Measurements from ENCODE around the gene SLC46A3. TPM values are rescaled to one million over a fixed set of nuclear protein-coding genes. Genes with fewer than 3 reads are reported as not detected.

The SLC46A3 gene
- total RNA-seq, 1 donor from 2014 or later, result 3.5 TPM

- H3K36me3 Mint-ChIP-seq (ENCODE audit: insufficient read depth), result no peaks in the 10 kb centered on the region
- DNase-seq (ENCODE audit: low spot score, unreplicated experiment), result no peak
- H3K27me3 Mint-ChIP-seq, result peaks cover 3% of the 10 kb centered on the region
- H3K27ac Mint-ChIP-seq, result no peak overlapping the region
- H3K4me3 Mint-ChIP-seq (ENCODE audit: low read depth), result no peak overlapping the region
- no peak for TF ChIP-seq CTCF (IDR thresholded peaks at IDR 0.05; ENCODE audit: unreplicated experiment)
- peaks cover 6% of the 10 kb centered on the region for H3K4me1 Mint-ChIP-seq (ENCODE audit: low read depth)
- no peaks in the 10 kb centered on the region for H3K9me3 Mint-ChIP-seq (ENCODE audit: low read depth)
Observed at GRCh38 chr13:28750187-28751045, 31.6 kb upstream of the SLC46A3 start.

GRCh38 chr13:28747851-28748250, 29.1 kb upstream of the SLC46A3 start:
- Mint-ChIP-seq H3K36me3 (ENCODE audit: insufficient read depth) (no peaks in the 10 kb centered on the region), H3K27ac (no peak overlapping the region), H3K9me3 (ENCODE audit: low read depth) (no peaks in the 10 kb centered on the region), H3K4me1 (ENCODE audit: low read depth) (peaks cover 4% of the 10 kb centered on the region), H3K27me3 (peaks cover 8% of the 10 kb centered on the region), H3K4me3 (ENCODE audit: low read depth) (no peak overlapping the region)
- no peak for TF ChIP-seq CTCF (IDR thresholded peaks at IDR 0.05; ENCODE audit: unreplicated experiment)
- no peak for DNase-seq (ENCODE audit: low spot score, unreplicated experiment)

- no peak for DNase-seq (ENCODE audit: low spot score, unreplicated experiment)
- Mint-ChIP-seq H3K36me3 (ENCODE audit: insufficient read depth) (no peaks in the 10 kb centered on the region), H3K4me1 (ENCODE audit: low read depth) (peaks cover 4% of the 10 kb centered on the region), H3K27ac (no peak overlapping the region), H3K4me3 (ENCODE audit: low read depth) (no peak overlapping the region), H3K27me3 (peaks cover 8% of the 10 kb centered on the region), H3K9me3 (ENCODE audit: low read depth) (no peaks in the 10 kb centered on the region)
- no peak for TF ChIP-seq CTCF (IDR thresholded peaks at IDR 0.05; ENCODE audit: unreplicated experiment)
Observed at GRCh38 chr13:28746287-28746612, 27.5 kb upstream of the SLC46A3 start.

GRCh38 chr13:28744656-28745055, 25.9 kb upstream of the SLC46A3 start:
- no peak overlapping the region for H3K27ac Mint-ChIP-seq
- H3K27me3 Mint-ChIP-seq, result peaks cover 8% of the 10 kb centered on the region
- DNase-seq (ENCODE audit: low spot score, unreplicated experiment), result no peak
- no peak for TF ChIP-seq CTCF (IDR thresholded peaks at IDR 0.05; ENCODE audit: unreplicated experiment)
- H3K4me3 Mint-ChIP-seq (ENCODE audit: low read depth), result no peak overlapping the region
- H3K4me1 Mint-ChIP-seq (ENCODE audit: low read depth), result no peaks in the 10 kb centered on the region
- no peaks in the 10 kb centered on the region for H3K36me3 Mint-ChIP-seq (ENCODE audit: insufficient read depth)
- no peaks in the 10 kb centered on the region for H3K9me3 Mint-ChIP-seq (ENCODE audit: low read depth)

- H3K27ac Mint-ChIP-seq, result no peak overlapping the region
- peaks cover 8% of the 10 kb centered on the region for H3K27me3 Mint-ChIP-seq
- H3K4me1 Mint-ChIP-seq (ENCODE audit: low read depth), result no peaks in the 10 kb centered on the region
- no peak for DNase-seq (ENCODE audit: low spot score, unreplicated experiment)
- TF ChIP-seq CTCF (IDR thresholded peaks at IDR 0.05; ENCODE audit: unreplicated experiment), result no peak
- no peaks in the 10 kb centered on the region for H3K36me3 Mint-ChIP-seq (ENCODE audit: insufficient read depth)
- no peak overlapping the region for H3K4me3 Mint-ChIP-seq (ENCODE audit: low read depth)
- H3K9me3 Mint-ChIP-seq (ENCODE audit: low read depth), result no peaks in the 10 kb centered on the region
Observed at GRCh38 chr13:28744091-28744536, 25.3 kb upstream of the SLC46A3 start.

Data from progenitor cell of endocrine pancreas (in vitro differentiated cells).